HFF-Myc (cell line): ENCODE results near the gene GDF3.
"Not testable (repeated sequence)": the region's sequence is repeated elsewhere in the genome, so short reads cannot be mapped to it uniquely, and the experiment has no call there.

Source experiments
- DNase-seq: peaks from one replicate; pipeline ENCODE4 v3.0.0-alpha.2; 2011; ENCODE audit warnings: low read depth; ENCODE audit errors: extremely low read depth
- H3K4me3 ChIP-seq: replicated peaks from 2 replicates; pipeline ENCODE4 v1.5.1; 2011; ENCODE audit warnings: low read depth, mild to moderate bottlenecking, control low read depth, low read length
- TF ChIP-seq, protein P1 (sequence below): IDR thresholded peaks from 2 replicates; pipeline ENCODE4 v1.5.1; 2012; ENCODE audit warnings: mild to moderate bottlenecking, low read depth, low read length, control low read depth; ENCODE audit errors: missing control alignments

Gene GDF3

DNA sequence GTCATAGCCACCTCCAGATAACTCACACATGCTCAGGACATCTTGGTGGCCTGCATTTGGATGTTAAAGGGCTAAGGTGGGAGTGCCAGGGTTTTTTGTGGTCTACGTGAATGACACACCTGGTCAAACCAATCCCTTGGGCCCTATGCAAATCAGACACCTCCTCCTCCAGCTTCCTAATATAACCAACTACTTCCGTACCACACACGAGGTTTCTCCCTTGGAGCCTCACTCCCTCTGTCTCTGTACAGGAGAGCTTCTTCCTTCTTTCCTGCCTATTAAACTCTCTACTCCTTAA, 49.4 kb downstream of the GDF3 start:
- no peak for DNase-seq
- H3K4me3 ChIP-seq = no peak overlapping the region

DNA sequence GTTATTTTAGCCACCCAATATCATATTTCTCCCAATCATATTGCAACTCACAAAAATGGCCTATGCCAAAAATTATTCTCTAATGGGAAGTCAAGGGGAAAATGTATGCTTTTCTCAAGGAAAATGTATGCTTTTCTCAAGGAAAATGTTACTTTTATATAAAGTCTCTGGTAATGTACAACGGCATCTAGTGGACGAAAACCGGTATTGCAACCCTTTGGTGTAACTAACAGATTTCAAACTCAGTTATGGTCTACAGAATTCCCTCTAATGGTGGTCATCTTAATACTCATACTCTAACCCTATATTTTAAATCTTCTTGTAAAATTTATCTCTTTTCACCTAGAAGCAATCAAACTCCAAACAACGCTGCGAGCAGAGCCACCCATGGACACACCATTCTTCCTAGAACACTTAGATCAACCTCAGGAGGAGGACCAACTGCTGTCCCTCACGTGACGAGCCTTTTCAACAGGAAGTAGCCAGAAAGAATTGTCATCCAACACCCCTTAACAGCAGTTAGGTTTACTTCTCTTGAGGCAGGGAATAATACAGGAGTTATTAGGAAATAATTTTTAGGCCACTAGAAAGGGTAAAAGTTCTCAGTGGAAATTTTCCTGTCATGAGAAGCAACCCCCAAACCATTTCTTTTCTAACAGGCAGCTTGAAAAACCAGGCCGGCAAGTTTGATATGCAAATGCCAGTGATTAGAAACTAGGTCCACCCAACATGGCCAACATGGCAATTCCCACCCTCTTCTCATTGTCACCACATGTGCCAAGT, 50.0 kb downstream of the GDF3 start:
- no peak overlapping the region for H3K4me3 ChIP-seq
- no peak for DNase-seq
- TF ChIP-seq, protein P1, sequence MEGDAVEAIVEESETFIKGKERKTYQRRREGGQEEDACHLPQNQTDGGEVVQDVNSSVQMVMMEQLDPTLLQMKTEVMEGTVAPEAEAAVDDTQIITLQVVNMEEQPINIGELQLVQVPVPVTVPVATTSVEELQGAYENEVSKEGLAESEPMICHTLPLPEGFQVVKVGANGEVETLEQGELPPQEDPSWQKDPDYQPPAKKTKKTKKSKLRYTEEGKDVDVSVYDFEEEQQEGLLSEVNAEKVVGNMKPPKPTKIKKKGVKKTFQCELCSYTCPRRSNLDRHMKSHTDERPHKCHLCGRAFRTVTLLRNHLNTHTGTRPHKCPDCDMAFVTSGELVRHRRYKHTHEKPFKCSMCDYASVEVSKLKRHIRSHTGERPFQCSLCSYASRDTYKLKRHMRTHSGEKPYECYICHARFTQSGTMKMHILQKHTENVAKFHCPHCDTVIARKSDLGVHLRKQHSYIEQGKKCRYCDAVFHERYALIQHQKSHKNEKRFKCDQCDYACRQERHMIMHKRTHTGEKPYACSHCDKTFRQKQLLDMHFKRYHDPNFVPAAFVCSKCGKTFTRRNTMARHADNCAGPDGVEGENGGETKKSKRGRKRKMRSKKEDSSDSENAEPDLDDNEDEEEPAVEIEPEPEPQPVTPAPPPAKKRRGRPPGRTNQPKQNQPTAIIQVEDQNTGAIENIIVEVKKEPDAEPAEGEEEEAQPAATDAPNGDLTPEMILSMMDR = peak; percentile 76

More for the DNA sequence above, 49.4 kb downstream of the GDF3 start:
- TF ChIP-seq, protein P1 = no peak

- TF ChIP-seq, protein P1 = peak; percentile 52
- DNase-seq = no peak
- H3K4me3 ChIP-seq = no peak overlapping the region
Measured at GRCh38 chr12:7642876-7643309, 52.7 kb downstream of the GDF3 start.

DNA sequence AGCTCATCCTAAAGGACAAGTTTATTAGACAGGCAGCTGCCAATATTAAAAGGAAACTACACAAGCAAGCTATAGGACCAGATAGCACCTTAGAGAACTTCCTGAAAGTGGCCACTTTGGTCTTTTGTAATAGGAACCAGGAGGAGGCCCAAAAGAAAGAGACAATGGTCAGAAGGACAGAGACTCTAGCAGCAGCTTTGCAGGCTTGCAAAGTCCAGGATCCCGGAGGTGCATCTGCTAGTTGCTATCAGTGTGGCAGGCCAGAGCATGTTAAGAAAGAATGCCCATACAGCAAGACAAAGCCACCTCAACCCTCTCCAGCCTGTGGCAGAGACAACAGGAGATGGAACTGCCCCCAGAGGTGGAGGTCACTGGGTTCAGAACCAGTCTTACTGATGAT, 53.3 kb downstream of the GDF3 start:
- TF ChIP-seq, protein P1 = no peak
- H3K4me3 ChIP-seq = no peak overlapping the region
- no peak for DNase-seq

- H3K4me3 ChIP-seq, DNase-seq: not testable (repeated sequence)
Measured at GRCh38 chr12:7640123-7640995, 55.2 kb downstream of the GDF3 start.
